Hepatic stellate cell (primary cell): ENCODE results near the gene MED12L.
"Not testable (repeated sequence)": the region's sequence is repeated elsewhere in the genome, so short reads cannot be mapped to it uniquely, and the experiment has no call there.

Experiments
- DNase-seq: peaks from one replicate; pipeline ENCODE4 v3.0.0; 2011; ENCODE audit warnings: low spot score

The MED12L gene

GRCh38 chr3:151085227-151085888 is at the start of gene MED12L:
Gene MED12L (plus strand): TSS chr3:151085664. CDS start chr3:151086927, 1,263 bp downstream.
- DNase-seq = peak; percentile 91

GRCh38 chr3:151037746-151038477 is 47.6 kb upstream of the MED12L start:
- peak; percentile 79 for DNase-seq

- DNase-seq = no peak
Observed at GRCh38 chr3:151044706-151045105, 40.8 kb upstream of the MED12L start.

- peak; percentile 7 for DNase-seq
Observed at GRCh38 chr3:151047636-151048035, 37.8 kb upstream of the MED12L start.

GRCh38 chr3:151051533-151051932 is 33.9 kb upstream of the MED12L start:
- DNase-seq = no peak

GRCh38 chr3:151052346-151052745 is 33.1 kb upstream of the MED12L start:
- no peak for DNase-seq

- DNase-seq = no peak
Observed at GRCh38 chr3:151052756-151053155, 32.7 kb upstream of the MED12L start.

- DNase-seq = no peak
Observed at GRCh38 chr3:151058740-151059139, 26.7 kb upstream of the MED12L start.

GRCh38 chr3:151062611-151063010 is 22.9 kb upstream of the MED12L start:
- DNase-seq = no peak

- no peak for DNase-seq
Observed at GRCh38 chr3:151067158-151067557, 18.3 kb upstream of the MED12L start.

GRCh38 chr3:151072842-151073241 is 12.6 kb upstream of the MED12L start:
- DNase-seq = not testable (repeated sequence)

GRCh38 chr3:151074256-151074655 is 11.2 kb upstream of the MED12L start:
- DNase-seq = no peak

- no peak for DNase-seq
Observed at GRCh38 chr3:151075869-151076562, 9.4 kb upstream of the MED12L start.

GRCh38 chr3:151076626-151077025 is 8.8 kb upstream of the MED12L start:
- DNase-seq = no peak

GRCh38 chr3:151081082-151081481 is 4.4 kb upstream of the MED12L start:
- not testable (repeated sequence) for DNase-seq

GRCh38 chr3:151082880-151083838 is 2.3 kb upstream of the MED12L start:
- DNase-seq = no peak

- no peak for DNase-seq
Observed at GRCh38 chr3:151084893-151085226, 604 bp upstream of the MED12L start.

- peak; percentile 14 for DNase-seq
Observed at GRCh38 chr3:151085889-151086483, 522 bp downstream of the MED12L start.

- DNase-seq = peak; percentile 85
Observed at GRCh38 chr3:151086484-151087456, 1.3 kb downstream of the MED12L start.

GRCh38 chr3:151087648-151088047 is 2.2 kb downstream of the MED12L start:
- DNase-seq = no peak
